NCI-H345 treated with DMSO at 0.1 percent for 48 hours (cell line): ENCODE measurements around the gene CIT.
"Not testable (repeated sequence)": the region's sequence is repeated elsewhere in the genome, so short reads cannot be mapped to it uniquely, and the experiment has no call there.

Source experiments
- DNase-seq: peaks from one replicate; lab custom pipeline; 2025; ENCODE audit not compliant: unreplicated experiment; lab: John Stamatoyannopoulos, UW

The CIT gene, protein sequence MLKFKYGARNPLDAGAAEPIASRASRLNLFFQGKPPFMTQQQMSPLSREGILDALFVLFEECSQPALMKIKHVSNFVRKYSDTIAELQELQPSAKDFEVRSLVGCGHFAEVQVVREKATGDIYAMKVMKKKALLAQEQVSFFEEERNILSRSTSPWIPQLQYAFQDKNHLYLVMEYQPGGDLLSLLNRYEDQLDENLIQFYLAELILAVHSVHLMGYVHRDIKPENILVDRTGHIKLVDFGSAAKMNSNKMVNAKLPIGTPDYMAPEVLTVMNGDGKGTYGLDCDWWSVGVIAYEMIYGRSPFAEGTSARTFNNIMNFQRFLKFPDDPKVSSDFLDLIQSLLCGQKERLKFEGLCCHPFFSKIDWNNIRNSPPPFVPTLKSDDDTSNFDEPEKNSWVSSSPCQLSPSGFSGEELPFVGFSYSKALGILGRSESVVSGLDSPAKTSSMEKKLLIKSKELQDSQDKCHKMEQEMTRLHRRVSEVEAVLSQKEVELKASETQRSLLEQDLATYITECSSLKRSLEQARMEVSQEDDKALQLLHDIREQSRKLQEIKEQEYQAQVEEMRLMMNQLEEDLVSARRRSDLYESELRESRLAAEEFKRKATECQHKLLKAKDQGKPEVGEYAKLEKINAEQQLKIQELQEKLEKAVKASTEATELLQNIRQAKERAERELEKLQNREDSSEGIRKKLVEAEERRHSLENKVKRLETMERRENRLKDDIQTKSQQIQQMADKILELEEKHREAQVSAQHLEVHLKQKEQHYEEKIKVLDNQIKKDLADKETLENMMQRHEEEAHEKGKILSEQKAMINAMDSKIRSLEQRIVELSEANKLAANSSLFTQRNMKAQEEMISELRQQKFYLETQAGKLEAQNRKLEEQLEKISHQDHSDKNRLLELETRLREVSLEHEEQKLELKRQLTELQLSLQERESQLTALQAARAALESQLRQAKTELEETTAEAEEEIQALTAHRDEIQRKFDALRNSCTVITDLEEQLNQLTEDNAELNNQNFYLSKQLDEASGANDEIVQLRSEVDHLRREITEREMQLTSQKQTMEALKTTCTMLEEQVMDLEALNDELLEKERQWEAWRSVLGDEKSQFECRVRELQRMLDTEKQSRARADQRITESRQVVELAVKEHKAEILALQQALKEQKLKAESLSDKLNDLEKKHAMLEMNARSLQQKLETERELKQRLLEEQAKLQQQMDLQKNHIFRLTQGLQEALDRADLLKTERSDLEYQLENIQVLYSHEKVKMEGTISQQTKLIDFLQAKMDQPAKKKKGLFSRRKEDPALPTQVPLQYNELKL (N-terminal part only)

DNA sequence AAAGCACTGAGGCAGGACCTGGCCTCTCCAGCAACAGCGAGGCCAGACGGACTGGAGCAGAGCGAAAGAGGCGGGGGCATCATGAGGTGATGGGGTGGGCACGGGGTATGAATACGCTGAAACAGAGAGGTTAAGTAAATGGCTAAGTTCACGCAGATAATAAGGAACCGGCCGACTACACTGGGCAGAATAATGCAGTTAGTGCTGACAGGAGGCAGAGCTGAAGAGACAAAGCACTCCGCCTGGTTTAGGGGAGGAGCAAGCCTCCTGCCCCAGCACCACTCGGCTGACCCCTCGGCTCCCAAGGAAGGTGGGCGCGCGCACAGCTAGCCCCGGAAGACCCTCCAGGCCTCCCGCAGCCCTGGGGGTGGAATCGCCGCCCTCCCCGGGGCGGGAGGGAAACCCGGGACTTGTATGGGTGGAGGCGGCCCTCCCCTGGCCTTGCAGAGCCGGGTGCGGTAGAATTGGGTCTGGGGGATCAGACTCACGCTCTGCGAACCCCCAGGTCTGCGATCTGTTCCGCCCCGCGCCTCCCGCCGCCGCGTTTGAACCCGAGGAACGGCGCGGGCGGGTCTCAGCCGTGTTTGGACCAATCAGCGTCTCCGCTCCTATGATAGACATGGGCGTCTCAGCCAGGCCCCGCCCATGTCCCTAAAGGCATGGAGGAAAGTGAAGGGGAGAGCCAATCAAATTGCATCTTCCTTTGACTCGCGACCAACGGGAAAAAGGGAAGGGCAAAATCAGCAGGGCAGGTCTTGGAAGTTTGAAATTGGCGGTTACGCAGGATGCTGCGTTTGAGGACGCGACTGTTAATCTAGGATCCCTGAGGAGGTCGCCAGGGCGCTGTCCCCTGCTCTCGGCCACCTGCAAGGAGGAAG, at the start of gene CIT:
CIT (minus strand) TSS at position 560 of the 878 bp plus-strand sequence. CDS start 1,152 bp downstream, outside the sequence.
- DNase-seq = peak; percentile 95

DNA sequence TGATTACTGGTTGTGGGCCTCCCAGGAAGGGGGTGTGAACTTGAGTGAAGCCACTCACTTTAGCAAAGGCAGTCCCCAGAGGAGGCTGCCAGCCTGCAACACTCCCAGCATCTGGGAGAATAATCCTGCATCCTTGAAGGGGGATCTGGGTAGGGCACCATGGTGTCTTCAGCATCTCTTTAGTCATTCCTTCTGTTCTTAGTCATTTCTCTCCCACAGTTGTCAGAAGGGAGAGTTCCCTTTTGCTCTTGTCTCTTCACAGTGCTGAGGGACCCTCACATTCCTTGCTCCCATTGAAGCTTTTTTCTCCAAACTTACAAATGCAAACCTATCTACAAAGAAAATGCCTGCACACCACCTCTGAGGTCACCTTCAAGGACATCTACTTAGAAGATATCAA, 48.1 kb upstream of the CIT start:
- no peak for DNase-seq

DNA sequence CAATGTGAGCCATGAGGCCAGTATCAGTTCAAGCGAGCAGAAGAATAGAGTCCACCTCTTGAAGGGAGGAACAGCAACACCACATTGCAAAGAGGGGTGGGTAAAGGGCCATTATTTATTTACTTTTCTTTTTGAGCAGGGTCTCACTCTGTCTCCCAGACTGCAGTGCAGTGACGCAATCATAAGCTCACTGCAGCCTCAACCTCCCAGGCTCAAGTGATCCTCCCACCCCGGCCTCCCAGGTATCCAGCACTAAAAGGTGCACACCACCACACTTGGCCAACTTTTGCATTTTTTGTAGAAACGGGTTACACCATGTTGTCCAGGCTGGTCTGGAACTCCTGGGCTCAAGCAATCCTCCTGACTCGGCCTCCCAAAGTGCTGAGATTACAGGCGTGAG, 42.9 kb upstream of the CIT start:
- no peak for DNase-seq

DNA sequence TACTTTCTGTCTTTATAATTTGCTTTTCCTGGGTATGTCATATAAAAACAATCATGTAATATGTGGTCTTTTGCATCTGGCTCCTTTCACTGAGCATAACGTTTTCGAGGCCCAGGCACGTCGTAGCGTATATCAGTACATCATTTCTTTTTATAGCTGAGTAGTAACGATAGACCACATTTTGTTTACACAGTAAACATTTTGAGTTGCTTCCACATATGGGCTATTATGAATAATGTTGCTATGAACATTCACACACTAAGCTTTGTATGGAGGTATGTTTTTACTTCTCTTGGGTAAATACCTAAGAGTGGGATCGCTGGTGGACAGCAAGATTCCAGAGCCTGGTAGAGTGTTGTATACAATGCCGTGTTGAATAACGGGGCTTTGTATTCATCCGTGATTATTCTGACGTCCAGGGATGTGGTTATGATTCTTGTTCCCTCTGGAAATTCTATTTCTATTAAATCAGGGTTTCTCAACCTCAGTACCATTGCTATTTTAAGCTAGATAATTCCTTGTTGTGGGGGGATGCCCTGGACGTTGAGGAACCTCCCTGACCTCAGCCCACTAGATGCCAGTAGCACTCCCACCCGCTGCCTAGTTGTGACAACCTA, 38.9 kb upstream of the CIT start:
- DNase-seq = no peak

DNA sequence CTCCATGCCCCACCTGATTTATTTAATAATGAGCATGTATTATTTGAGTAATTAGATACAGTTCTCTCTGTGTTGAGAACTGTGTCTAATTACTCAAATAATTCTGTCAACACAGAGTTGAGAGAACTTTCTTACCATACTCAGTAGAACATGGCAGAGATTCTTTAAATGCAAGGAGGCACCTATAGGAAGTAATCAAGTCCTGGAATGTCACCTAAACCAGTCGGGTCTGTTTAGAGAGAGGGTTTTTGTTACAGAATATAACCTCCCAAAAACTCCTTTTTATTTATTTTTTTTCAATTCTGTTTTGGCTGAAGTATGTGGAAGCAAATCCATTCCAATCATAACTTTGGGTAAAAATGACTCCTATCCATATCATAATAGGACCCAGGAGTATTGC, 37.5 kb upstream of the CIT start:
- DNase-seq = no peak

DNA sequence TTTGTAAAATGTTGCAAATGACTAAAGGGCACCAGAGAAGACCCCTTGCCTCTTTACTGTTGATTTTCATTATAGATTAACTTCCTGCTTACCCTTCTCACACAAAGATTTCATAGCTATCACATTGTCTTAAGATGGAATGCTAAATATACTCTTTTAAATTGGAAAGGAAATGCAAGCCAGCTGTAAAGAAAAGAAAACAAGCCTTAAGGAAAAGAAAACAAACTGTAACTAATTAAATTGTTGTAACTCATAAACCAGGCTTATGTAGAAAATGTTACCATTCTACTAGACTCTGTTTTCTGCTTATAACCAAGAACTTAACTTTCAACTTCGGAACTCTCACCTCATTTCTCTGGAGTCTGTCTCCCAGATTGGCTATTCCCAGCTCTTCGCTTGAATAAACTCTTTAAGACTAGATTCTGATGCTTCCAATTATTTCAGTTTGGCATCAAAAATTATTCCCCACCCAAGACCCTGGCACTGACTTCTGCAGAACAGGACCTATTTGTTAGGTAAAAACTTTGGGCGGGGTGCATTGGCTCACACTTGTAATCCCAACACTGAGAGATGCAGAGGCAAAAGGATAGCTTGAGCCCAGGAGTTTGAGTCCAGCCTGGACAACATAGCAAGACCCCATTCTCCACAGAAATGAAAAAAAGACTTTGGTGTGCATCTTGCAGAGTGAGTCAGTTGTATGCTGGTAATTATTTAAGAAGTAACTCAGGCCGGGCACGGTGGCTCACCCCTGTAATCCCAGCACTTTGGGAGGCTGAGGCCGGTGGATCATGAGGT, 36.6 kb upstream of the CIT start:
- no peak for DNase-seq

DNA sequence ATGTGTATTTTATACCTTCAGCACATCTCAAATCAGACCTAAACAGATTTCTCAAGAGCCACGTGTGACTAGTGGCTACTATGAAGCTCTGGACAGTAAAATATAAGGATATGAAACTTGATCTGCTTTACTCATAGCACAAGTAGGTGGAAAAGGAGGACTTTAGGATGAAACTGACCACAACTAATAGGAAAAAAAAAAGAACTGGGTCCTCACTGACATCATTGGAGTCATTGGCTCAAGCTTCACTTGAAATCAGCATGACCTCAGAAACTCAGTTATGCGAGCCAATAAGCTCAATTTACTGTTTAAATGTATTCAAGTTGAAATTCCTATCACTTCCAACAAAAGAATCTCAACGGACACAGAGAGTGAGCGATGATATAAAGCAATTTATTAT, 34.1 kb upstream of the CIT start:
- DNase-seq = no peak

DNA sequence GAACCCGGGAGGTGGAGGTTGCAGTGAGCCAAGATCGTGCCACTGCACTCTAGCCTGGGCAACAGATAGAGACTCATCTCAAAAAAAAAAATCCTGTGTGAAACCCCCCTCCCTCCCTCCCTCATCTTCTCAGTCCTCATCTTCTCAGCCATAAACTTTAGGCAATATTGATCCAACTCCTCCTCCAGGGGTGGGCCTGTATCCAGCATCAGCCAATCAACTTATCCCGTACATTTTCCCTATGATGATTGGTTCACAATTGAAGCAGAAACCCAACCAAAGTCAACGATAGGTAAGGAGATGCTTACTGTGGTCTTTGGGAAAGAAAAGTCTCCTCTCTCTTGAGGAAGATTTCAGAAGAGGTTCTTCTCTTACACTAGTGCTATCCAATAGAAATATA, 33.5 kb upstream of the CIT start:
- DNase-seq = no peak

DNA sequence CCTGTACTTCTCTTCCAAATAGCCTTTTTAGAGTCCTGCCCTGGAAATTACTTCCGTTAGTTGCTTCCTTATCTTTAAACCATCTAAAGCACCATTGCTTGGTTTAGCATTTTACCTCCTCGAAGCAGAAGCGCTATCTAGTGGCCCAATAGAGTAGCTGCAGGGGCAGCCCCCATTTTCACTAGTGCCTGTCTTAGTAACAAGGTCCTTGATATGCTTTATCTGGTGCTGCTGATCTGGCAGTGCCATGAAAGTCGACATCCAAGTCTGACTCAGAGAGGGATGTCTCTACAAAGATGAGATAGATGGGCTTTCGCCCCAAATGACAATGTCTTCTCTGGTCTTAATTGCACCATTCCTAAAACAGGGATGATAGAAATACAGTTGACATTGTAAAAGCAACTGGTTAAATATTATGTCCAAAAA, 25.0 kb upstream of the CIT start:
- DNase-seq = peak; percentile 56

DNA sequence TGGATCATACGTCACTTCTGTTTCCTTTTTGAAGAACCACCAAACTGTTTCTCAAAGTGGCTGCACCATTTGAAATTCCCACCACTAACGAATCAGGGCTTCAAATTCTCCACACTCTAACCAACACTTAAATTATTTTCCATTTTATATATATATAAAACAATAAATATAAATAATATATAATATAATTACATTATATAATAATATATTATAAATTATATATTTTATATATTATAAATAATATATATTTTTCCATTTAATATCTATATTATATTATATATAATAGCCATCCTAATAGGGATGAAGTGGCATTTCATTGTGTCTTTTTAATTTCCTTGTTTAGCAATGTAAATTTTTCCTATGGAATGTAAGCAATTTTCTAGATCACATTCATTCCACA, 24.6 kb upstream of the CIT start:
- DNase-seq = no peak

DNA sequence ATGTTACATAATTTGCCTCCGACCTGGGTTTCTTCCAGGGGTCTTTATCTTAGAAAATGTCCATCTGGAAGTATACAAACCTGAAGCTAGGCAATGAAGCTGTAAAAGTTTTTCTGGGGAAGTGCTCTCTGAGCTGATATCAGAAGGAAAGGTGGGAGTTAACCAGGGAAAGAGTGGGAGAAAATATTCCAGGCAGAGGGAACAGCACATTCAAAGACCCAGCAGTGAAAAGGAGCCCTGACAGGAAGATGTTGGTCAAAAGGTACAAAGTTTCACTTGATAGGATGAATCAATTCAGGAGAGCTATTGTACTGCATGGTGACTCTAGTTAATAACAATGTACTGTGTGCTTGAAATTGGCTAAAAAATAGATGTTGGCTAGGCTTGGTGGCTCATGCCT, 17.8 kb upstream of the CIT start:
- DNase-seq = no peak

DNA sequence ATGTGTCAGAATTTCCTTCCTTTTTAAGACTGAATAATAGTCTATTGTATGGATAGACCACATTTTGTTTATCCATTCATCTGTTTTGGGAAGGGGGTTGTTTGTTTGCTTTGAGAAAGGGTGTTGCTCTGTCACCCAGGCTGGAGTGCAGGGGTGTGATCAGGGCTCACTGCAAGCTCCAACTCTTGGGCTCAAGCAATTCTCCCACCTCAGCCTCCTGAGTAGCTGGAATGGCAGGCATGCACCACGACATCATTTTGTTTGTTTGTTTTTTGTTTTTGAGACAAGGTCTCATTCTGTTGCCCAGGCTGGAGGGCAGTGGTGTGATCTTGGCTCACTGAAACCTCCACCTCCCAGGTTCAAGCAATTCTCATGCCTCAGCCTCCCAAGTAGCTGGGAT, 15.5 kb upstream of the CIT start:
- not testable (repeated sequence) for DNase-seq

DNA sequence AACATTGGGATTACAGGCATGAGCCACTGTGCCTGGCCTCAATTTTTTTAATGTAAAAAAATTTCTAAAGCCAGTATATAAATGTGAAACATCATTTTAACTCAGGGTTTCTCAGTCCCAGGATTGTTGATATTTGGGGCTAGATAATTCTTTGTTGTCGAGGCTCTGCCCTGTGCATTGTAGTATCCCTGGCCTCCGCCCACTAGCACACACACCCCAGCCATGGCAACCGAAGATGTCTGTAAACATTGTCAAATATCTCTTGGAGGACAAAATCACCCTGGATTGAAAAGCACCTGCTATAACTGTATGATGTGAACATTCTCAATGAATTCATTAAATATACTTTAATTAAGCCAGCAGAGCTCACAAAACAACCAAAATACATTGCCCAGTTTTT, 8.4 kb upstream of the CIT start:
- no peak for DNase-seq

DNA sequence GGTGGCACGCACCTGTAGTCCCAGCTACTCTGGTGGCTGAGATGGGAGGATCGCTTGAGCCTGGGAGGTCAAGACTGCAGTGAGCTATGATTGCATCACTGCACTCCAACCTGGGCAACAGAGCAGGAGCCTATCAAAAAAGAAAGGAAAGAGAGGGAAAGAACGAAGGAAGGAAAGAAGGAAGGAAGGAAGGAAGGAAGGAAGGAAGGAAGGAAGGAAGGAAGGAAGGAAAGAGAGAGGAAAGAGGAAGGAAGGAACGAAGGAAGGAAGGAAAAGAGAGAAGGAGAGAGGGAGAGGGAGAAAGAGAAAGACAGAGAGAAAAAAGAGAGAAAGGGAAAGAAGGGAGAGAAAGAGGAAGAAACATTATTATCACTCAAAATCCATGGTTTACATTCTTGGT, 6.7 kb upstream of the CIT start:
- not testable (repeated sequence) for DNase-seq

DNA sequence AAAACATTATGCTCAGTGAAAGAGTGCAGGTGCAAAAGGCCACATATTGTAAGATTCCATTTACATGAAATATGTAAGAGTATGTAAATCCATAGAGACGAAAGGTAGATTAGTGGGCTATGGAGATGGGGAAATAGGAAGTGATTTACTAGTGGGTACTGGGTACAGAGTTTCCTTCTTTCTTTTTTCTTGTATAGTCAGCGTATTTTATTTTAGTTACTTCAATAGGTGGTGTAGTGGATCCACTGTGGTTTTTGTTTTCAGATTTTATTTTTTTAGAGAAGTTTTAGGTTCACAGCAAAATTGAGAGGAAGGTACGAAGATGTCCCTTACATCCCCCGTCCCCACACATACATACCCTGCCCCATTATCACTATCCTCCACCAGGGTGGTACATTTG, 6.1 kb upstream of the CIT start:
- DNase-seq = no peak

DNA sequence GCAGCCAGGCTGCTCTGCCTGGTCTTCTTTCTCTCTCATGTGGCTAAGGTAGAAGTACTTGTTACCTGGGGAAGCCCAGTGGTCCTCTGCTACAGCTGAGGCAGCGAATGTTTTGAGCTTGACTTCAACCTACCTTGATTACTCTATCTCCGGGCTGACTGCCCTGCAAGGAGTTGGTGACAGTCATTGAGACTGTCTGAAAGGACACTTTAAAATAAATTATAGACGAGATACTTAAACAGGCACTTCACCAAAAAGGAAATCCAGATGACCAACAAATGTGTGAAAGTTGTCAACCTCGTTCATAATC, 474 bp upstream of the CIT start:
- no peak for DNase-seq

DNA sequence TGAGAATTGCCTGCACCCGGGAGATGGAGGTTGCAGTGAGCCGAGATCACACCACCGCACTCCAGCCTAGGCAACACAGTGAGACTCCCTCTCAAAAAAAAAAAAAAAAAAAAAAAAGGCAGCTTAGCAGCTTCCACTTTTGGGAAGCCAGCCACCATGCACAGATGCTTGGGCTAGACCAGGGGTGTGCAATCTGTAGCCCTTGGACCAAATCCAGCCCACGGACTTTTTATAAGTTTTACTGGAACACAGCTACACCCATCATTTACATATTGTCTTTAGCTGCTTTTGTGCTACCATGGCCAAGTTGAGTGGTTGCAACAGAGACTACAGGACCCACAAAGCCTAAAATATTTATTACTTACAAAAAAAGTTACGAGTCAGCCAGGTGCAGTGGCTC, 6.7 kb downstream of the CIT start:
- DNase-seq = no peak

DNA sequence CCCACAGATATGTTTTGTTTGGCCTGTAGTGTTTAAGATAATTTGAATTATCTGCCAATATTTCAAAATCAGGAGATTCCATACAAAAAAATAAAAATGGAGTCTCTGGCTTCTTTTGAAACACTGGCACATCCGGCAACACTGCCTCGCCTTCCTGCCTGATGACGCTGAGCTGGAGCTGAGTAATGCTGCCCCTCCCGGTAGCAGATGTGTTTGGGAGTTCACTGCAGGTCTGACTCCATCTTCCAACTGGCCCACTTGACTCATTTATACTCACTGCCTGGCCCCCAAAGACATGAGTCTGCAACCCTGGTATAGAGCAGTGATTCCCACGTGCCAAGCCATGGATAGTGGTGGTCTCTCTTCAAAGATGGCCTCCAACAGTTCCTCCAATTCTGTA, 7.4 kb downstream of the CIT start:
- DNase-seq = no peak

DNA sequence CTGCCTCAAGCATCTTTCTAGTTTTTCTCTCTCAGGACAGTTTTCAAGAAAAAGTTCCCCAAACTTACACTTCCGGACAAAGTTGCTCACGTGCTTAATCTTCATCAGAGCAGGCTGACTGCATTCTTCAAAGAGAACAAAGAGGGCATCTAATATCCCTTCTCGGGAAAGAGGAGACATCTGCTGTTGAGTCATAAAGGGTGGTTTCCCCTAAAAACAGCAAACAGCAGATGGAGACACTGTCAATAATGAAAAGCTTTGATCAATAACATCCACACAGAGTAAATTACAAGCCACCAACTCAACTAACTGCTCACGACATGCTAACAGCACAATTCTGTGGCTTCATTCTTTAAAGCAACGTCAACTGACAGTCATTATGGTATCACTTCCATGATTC, 8.1 kb downstream of the CIT start:
- no peak for DNase-seq
